RWPE2 (cell line): Measurements from ENCODE around the gene LAMA4.
"Not testable (repeated sequence)": the region's sequence is repeated elsewhere in the genome, so short reads cannot be mapped to it uniquely, and the experiment has no call there.

Experiments used
- ATAC-seq: fragments of 200-7000 bp; cut with Tn5 transposase; 3 replicates; pipeline ENCODE4 v1.9.1; 2021; ENCODE audit warnings: low read depth
- DNase-seq: peaks from one replicate; pipeline ENCODE4 v3.0.0-alpha.2; 2020; ENCODE audit warnings: low spot score
- H3K27ac ChIP-seq: fragments of 450-650 bp; 2 replicates; pipeline ENCODE4 v1.5.1; 2017; ENCODE audit warnings: mild to moderate bottlenecking; ENCODE audit not compliant: poor library complexity, severe bottlenecking
- H3K27me3 ChIP-seq: fragments of 250-450 bp; sonication (Bioruptor Pico); 2 replicates; pipeline ENCODE4 v1.5.1; 2021; ENCODE audit warnings: mild to moderate bottlenecking, moderate library complexity; ENCODE audit not compliant: insufficient read depth, poor library complexity, severe bottlenecking
- H3K36me3 ChIP-seq: fragments of 250-450 bp; sonication (Bioruptor Pico); 2 replicates; pipeline ENCODE4 v1.5.1; 2020; ENCODE audit warnings: low read depth, mild to moderate bottlenecking, moderate library complexity
- H3K4me1 ChIP-seq: fragments of 250-450 bp; sonication (Bioruptor Pico); 2 replicates; pipeline ENCODE4 v1.5.1; 2021; ENCODE audit warnings: mild to moderate bottlenecking, moderate library complexity; ENCODE audit not compliant: insufficient read depth, poor library complexity, severe bottlenecking
- H3K4me3 ChIP-seq: fragments of 250-450 bp; sonication (Bioruptor Pico); 2 replicates; pipeline ENCODE4 v1.5.1; 2021; ENCODE audit warnings: mild to moderate bottlenecking, moderate library complexity; ENCODE audit not compliant: severe bottlenecking
- H3K9me3 ChIP-seq: fragments of 250-450 bp; sonication (Bioruptor Pico); 2 replicates; pipeline ENCODE4 v1.5.1; 2021; ENCODE audit warnings: mild to moderate bottlenecking, moderate library complexity; ENCODE audit not compliant: severe bottlenecking
- CTCF ChIP-seq: fragments of 450-650 bp; IDR thresholded peaks from one replicate; pipeline ENCODE4 v1.5.1; 2017; ENCODE audit warnings: mild to moderate bottlenecking, moderate library complexity; ENCODE audit not compliant: poor library complexity, severe bottlenecking

Gene LAMA4

GRCh38 chr6:112109262-112109661 lies 145.1 kb downstream of the LAMA4 start:
- H3K27ac ChIP-seq = no peak overlapping the region
- no peaks in the 10 kb centered on the region; the same call in 1 of the 2 replicates for H3K36me3 ChIP-seq
- no peaks in the 10 kb centered on the region for H3K4me1 ChIP-seq
- DNase-seq (no peak), ATAC-seq (no peak)
- H3K4me3 ChIP-seq = no peak overlapping the region
- no peaks in the 10 kb centered on the region for H3K27me3 ChIP-seq
- no peaks in the 10 kb centered on the region for H3K9me3 ChIP-seq
- TF ChIP-seq CTCF = no peak

- no peak for DNase-seq
- Histone ChIP-seq H3K27me3 (no peaks in the 10 kb centered on the region), H3K4me3 (no peak overlapping the region), H3K27ac (no peak overlapping the region), H3K9me3 (no peaks in the 10 kb centered on the region), H3K4me1 (no peaks in the 10 kb centered on the region), H3K36me3 (no peaks in the 10 kb centered on the region; the same call in 1 of the 2 replicates)
- no peak for TF ChIP-seq CTCF
- no peak for ATAC-seq
Observed at GRCh38 chr6:112106562-112106961, 147.8 kb downstream of the LAMA4 start.

- not testable (repeated sequence) for H3K9me3 ChIP-seq, ATAC-seq, DNase-seq, H3K4me3 ChIP-seq, H3K4me1 ChIP-seq, H3K27me3 ChIP-seq, H3K36me3 ChIP-seq, H3K27ac ChIP-seq
Observed at GRCh38 chr6:112106026-112106425, 148.3 kb downstream of the LAMA4 start.

DNA sequence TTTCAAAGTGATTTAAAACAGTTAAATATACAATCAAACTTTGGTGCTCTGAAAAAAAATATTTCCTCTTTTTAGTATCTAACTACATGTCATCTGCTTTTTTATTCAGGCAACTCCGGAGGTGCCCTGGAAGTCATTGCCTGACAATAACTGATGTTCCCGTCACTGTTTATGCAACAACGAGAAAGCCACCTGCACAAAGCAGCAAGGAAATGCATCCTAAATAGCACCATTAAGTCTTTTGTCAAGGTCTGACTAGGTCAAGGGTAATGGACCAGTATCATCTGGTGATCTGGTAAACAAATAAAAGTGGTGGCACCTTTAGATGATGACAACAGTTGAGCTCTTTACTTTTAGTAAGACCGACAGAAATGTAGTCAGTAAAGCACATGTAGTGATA lies 153.8 kb downstream of the LAMA4 start:
- no peak for DNase-seq
- H3K36me3 ChIP-seq = peaks cover 11% of the 10 kb centered on the region; the same call in 1 of the 2 replicates
- H3K27me3 ChIP-seq = no peaks in the 10 kb centered on the region
- no peak for TF ChIP-seq CTCF
- H3K4me1 ChIP-seq = no peaks in the 10 kb centered on the region
- no peak for ATAC-seq
- H3K27ac ChIP-seq = no peak overlapping the region
- H3K4me3 ChIP-seq = no peak overlapping the region
- no peaks in the 10 kb centered on the region for H3K9me3 ChIP-seq

DNA sequence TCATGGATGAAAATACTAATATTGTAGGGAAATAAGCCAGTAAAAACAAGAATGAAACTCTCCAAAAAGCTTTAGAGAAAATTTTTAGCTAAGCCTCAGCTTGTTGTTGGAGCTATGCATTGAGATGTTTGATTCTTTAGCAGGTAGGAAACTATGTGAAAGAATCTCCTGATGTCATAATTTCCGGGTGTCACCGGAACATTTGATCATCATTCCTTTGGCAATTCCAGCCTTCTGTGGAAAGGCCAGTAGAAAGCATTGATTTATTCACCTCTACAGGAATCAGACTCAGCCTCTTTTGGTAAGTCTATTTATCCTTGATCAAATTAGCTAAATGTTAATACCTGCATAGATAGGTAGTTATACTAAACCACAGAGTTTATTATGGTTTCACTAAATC lies 157.5 kb downstream of the LAMA4 start:
- ATAC-seq (no peak), DNase-seq (no peak)
- Histone ChIP-seq H3K27me3 (no peaks in the 10 kb centered on the region), H3K4me3 (no peak overlapping the region), H3K36me3 (peaks cover 11% of the 10 kb centered on the region; the same call in 1 of the 2 replicates), H3K27ac (no peak overlapping the region), H3K4me1 (no peaks in the 10 kb centered on the region), H3K9me3 (no peaks in the 10 kb centered on the region)
- TF ChIP-seq CTCF = no peak
